HG03025 (cell line): ENCODE data around the gene PARD6A.

Source experiments
- ATAC-seq: cut with Tn5 transposase; IDR thresholded peaks from one replicate; pipeline ENCODE4 v1.9.1; 2021; ENCODE audit warnings: mild to moderate bottlenecking, moderate library complexity; ENCODE audit not compliant: unreplicated experiment, low FRiP score

The PARD6A gene

DNA sequence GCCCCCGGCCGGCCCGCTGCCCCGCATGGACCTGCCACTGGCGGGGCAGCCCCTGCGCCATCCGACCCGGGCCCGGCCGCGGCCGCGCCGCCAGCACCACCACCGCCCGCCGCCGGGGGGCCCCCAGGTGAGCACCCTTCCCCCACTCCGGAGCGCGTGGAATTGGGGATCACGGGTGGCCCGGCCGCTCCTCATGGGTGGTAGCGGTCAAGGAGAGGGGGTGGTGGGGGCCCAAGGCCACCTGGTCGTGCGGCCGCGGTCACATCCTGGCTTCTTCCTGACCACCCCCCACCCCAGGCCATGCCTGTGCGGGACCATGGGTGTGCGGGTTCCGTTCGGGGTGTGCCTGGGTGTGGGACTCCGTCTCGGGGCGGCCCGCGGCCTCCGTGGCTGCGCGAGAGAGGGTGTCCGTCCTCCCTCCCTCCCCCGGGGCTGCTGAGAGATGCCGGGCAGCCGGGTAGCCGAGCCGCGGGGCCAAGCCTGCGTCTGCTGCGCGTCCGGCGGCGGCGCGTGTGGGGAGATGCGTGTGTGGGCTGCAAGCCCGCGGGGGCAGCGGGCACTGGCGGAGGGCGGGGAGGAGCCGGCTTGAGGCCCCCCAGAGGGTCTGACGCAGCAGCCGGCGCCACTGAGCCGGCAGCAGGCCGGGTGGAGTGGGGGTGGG lies 7.5 kb upstream of the PARD6A start:
- no peak for ATAC-seq

DNA sequence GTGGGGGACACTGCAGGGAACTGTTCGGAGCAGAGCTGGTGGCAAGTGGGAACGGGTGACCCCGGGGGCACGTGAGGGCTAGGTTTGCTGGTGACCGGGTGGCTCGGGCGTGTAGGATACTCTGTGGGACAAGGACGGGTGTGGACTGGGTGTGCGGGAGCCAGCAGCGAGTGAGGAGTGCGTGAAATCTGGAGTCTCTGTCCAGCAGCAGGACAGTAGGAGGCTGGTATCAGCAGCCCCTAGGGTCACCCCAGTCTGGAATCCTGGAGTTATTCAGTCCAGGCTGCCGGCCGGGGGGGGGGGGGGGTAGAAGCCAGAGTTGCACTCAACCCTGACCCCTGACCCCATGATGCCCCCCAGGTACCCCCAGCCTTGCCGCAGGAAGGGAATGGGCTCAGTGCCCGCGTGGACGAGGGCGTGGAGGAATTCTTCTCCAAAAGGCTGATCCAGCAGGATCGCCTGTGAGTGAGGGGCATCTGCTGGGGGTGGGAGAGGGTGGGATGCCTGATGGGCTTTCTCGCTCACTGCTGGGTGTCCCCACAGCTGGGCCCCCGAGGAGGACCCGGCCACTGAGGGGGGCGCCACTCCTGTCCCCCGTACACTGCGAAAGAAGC lies 6.9 kb upstream of the PARD6A start:
- no peak for ATAC-seq

DNA sequence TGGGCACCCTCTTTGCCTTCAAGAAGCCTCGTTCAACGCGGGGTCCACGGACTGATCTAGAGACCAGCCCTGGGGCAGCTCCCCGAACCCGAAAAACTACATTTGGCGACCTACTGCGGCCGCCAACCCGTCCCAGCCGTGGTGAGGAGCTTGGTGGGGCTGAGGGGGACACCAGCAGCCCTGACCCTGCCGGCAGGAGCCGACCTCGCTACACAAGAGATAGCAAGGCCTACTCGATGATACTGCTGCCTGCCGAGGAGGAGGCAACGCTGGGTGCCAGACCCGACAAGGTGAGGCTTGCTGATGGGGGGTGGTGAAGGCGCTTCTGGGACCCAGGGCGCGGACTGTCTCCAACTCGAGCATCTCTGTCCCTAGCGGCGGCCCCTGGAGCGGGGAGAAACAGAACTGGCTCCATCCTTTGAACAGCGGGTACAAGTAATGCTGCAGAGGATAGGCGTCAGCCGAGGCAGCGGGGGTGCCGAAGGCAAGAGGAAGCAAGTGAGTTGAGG lies 6.3 kb upstream of the PARD6A start:
- ATAC-seq: no peak

DNA sequence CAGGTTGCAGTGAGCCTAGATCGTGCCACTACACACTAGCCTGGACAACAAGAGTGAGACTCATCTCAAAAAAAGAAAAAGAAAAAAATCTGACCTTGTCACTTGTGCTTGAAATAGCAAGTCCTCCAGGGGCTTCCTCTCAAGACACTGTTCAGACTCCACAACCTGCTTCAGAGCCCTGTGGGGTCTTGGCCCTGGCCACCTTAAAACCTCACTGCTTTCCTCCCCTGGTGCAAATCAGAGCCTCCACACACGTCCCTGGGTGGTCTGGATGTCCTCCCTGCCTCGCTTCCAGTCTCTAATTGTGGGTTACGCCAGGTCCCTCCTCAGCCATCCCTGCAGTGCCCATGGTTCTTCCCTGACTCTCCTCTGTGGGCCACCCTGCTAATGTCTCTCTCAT lies 5.4 kb upstream of the PARD6A start:
- ATAC-seq: no peak

DNA sequence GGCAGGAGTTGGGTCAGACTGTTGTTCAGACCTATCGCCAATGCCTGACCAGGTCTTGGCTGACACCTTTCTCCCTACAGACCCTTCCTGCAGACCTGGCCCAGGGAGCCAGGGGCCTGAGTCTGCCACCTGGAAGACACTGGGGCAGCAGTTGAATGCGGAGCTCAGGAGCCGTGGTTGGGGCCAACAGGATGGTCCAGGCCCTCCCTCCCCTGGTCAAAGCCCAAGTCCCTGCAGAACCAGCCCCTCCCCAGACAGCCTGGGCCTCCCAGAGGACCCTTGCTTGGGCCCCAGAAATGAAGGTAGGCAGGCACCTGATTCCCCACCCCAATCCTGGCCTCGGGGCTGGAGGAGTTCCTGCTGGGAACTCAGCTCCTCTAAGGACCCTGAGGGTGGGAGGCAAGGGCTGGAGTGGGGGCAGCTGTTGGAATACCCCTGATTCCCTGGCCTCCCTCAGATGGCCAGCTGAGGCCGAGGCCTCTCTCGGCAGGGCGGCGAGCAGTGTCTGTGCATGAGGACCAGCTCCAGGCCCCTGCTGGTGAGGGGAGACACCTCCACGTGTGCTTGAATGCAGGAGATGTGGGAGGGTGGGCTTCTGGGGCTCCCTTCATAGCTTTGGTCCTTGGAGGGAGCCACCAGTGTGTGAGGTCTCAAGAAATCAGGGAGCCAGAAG lies 4.3 kb upstream of the PARD6A start:
- no peak for ATAC-seq

DNA sequence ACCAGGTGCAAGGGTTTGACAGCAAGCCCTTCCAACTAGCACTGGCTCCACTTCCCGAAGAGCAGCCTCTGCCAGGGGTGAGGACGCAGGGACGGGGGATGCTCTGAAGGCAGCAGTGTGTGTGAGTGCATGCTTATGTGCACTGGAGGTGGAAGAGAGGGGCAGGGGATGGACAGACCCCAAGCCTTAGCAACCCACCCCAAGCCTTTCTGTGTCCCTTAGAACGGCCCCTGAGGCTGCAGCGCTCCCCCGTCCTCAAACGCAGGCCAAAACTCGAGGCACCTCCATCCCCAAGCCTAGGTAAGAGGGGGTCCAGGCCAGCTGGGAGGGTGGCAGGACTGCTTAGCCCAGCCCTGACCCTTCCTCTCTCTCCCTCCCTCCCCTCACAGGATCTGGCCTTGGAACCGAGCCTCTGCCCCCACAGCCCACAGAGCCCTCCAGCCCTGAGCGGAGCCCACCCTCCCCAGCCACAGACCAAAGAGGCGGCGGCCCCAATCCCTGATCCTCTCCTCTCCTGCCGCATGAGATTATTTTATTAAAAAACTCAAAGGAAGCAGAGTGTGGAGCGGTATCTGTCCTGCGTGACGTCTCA lies 3.6 kb upstream of the PARD6A start:
- ATAC-seq: no peak

DNA sequence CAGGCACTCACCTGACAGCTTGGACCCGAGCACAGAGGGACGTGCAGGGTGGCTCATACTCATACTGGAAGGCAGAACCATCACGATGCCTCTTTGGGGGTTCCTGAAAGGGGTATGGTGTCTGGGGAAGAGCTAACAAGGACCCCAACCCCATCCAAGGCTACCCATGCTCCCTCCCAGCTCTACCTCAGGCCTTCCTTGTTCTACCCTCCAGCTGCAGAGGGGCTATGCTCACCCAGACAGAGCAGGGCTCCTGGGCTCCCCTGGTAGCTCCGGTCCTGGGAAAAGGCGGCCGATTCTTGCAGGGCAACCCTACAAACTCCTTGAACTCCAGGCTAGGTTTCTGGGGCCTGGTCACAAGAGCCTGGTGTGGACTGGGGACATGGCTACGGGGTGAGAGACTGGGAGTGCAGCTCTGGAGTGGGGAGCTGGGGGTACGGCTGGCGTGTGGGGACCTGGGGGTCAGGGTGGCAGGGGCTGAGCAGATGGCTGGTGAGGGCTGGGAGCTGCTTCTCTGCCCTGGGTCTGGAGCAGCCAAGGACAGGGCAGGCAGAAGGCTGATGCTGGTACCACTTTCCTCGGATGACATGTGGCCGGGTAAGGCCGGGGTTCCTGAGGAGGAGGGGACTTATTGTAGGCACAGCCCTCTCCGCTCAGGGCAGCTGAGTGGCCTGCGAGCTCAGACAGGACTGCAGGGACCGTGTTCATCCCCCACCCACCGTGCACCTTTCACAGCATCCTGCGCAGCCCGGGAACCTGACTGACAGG lies 2.8 kb upstream of the PARD6A start:
- ATAC-seq: no peak

DNA sequence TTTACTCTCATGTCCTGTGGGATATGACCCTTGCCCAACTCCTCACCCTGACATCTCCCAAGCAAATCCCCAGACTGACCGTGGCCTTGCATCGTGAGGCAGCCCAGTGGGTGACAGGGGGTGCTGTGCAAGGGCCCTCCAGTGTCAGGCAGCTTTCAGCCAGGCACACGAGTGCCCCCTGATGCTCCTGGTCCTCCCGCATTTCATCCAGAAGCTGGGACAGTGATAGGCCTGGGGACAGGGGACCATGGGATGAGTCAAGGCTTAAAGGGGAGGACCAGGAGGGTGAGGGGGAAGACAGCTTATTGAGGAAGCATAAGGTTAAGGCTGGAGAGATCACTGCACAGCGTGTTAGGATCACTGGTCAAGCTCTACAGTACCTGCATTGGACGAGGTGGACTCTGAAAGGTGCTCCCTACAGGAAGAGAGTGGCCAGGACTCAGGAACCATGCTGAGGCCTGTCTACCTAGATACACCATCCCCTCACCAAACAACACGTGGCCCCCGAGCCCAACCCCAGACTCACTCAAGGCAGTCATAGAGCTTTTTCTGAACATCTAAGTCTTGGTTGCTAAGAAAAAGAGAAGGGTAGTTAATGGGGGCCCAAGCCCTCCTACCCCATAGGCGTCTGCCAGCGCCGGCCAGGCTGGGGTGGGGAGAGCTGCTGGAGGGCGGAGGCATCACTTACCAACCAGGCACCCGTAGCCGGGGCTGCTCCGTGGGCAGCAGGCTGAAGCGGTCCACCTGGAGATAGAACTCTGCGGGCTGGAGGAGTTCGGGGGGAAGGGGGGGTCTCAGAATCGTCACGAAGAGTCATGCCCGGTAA lies 1.7 kb upstream of the PARD6A start:
- no peak for ATAC-seq

DNA sequence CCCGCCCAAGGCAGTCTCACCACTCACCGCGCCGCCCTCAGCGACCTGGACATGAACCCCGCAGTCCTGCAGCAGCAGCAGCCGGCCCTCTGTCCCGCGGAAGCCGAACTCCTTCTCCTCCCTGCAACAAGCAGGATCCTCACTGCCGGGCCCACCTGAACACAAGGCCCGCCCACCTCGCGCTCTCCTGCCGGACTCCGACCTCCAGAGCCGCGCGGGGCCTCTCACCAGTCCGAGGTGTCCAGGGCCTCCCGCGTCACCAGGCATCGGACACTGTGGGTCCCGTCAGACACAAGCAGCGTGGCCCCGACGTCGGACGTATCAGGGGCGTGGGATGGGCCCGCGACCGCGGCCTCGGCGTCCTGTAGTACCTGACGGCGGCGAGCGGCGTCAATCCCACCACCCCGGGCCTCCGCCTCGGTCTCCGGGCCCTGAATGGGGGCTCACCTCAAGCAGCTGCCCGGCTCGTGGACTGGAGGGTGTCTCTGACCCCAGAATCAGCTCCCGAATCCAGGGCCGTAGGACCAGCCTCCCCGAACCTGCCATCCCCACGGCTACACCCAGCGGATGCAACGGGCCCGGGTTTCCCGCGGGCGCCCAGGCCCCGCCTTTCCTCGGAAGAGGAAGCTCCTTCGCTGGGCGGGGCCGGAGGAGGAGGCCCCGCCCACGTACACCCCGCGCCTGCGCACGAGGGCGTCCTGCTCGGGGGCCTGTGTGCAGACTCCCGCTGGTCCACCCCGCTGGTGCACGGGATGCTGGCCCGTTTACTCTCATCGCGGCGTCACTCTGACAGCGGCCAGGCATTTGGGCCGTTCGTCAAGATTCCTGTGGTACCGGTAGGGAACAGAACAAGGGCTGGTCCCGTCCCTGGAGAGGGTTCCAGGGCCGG lies 841 bp upstream of the PARD6A start, which contains the start of gene ACD:
Gene ACD (minus strand): TSS at position 586 of the 889 bp plus-strand sequence. CDS start 40 bp downstream, at position 546.
- peak; percentile 54 for ATAC-seq

DNA sequence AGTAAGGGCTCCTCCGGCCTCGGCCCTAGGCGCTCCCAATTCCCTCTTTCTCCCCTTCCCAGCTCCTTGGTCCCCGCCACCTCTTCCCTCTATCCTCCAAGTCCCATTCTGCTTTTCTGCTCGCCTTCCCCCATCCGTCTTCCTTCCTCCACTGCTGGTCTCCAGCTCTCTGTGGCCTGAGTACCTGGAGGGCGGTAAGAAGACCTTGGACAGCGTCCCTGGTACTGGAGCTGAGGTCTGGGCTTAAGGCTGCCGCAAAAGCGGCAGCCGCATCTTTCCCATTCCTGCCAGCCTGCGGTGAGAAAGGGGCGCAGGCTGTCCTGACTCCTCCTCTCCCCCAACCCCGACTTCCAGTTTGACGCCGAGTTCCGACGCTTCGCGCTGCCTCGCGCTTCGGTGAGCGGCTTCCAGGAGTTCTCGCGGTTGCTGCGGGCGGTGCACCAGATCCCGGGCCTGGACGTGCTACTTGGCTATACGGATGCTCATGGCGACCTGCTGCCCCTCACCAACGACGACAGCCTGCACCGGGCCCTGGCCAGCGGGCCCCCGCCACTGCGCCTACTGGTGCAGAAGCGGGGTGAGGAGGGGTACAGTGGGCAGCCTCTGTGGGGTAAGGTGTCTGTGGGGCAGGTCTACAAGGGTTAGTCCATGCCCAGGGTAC lies 471 bp downstream of the PARD6A start:
- ATAC-seq: no peak

DNA sequence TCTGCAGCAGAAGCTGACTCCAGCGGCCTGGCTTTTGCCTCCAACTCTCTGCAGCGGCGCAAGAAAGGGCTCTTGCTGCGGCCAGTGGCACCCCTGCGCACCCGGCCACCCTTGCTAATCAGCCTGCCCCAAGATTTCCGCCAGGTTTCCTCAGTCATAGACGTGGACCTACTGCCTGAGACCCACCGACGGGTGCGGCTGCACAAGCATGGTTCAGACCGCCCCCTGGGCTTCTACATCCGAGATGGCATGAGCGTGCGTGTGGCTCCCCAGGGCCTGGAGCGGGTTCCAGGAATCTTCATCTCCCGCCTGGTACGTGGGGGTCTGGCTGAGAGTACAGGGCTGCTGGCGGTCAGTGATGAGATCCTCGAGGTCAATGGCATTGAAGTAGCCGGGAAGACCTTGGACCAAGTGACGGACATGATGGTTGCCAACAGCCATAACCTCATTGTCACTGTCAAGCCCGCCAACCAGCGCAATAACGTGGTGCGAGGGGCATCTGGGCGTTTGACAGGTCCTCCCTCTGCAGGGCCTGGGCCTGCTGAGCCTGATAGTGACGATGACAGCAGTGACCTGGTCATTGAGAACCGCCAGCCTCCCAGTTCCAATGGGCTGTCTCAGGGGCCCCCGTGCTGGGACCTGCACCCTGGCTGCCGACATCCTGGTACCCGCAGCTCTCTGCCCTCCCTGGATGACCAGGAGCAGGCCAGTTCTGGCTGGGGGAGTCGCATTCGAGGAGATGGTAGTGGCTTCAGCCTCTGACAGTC lies 1.3 kb downstream of the PARD6A start:
- no peak for ATAC-seq

DNA sequence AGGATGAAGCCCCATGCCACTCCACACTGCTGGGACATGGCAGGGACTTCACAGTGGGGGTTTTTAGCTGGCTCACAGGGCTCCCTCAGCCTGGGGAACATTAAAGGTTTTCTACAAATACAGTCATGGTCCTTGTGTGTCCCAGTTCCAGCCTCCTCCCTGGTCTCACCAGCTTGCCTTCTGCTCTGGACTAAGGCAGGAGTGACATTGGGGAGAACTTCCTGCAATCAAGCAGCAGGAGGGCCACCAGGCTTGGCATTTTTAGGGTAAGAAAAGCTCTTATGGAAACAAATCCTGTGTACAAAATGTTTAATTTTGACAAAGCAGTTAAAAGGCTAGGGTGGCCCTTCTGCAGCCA lies 1.9 kb downstream of the PARD6A start:
- ATAC-seq: no peak

DNA sequence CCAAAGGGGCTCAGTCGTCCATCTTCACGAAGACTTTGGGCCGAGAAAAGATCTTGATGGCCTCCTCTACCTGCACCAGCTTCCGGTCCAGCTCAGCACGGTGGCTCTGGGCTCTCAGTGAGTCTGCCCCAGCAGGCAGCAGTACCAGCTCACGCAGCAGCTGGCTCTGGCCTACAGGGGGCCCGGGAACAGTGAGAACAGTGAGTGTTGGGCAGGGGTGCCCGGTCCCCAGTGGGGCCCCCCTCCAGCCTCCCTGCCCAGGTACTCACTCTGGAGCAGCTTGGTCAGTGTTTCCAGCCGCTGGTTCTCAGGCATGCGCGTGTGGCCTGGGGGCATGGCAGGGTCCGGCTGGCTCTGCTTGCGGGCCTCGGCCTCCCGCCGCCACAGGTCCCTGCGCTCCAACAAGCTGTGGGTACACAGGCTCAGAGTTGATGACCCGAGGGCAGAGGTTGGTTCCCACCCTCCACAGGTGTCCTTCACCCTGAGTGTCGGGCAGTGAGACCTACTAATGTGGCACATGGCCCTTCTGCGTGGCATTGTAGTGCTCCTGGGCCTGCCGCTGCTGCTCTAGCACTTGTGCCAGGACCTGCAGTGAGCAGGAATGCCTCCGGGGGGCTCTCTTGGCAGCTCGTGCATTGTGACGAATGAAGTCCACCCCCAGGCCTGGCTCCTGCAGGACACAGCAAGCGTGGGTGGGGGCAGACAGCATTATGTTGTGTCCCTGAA lies 2.6 kb downstream of the PARD6A start:
- ATAC-seq: no peak

DNA sequence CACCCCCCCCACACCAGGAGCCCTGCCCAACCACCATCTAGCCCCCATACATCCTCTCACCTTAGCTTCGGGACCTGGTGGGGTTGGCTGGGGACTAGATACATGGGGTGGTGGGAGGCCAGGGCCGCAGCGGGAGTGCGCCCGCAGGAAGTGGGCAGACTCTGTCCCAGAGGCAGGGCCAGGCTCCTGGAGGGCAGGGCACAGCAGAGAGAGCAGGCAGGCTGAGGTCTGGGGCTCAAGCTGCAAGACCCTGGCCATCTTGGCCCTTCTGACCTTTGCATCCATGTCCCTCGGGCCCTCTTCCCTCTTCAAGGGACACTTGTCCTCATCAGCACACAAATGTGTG lies 3.1 kb downstream of the PARD6A start:
- ATAC-seq: no peak

DNA sequence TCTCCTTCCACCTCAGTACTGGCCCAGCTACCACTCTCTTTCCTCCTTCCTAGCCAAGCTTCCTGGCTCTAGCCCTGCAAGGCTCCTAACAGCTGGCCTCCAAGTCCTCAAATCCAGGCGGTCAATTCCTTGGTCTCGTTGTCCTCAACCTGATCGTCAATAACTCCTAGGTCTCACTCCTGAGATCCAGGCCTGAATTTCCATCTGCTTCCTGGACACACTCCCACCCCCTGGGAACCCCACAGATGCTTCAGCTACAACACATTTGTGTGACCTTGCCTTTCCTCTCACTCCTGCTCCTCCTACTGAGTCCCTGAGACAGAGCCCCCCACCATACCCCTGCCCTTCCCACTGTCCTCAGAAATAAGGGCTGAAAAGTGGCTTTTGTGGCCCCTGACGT lies 3.5 kb downstream of the PARD6A start:
- no peak for ATAC-seq

DNA sequence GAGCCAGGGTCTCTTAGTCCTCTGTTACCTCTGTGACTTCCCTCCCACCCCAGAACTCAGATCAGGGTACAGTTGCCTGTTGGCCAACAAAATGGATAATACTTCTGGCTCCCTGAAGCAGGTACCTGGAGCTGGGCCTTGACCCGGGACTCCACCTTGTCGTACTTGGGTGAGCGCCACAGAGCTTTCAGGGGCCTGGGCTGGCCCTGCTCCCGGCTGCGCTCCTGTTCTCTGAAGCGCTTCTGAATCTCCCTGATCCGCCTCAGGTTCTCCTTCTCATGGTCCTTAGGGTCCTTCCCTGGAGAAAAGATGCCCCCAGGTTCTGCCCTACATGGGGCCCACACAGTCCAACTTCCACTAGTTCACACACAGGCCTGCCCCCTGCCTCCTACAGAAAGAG lies 4.1 kb downstream of the PARD6A start:
- no peak for ATAC-seq

DNA sequence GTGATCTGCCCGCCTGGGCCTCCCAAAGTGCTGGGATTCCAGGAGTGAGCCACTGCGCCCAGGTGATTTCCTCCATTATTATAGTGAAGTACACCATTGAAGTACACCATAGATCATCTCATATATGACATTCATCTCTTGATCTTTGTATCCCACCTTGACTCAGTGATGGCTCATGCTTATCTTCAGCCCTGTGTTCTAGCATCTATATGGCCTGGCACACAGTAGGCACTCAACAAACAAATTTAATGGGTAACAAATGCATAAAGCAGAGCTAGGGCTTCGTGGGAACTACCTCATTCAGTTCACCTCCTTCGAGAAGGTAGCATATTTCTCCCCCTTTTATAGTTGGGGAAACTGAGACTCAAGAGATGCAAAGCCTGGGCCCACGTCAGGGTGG lies 4.8 kb downstream of the PARD6A start:
- no peak for ATAC-seq
